A673 (cell line): ENCODE data around the gene LSM3.

Experiments
- EZH2 ChIP-seq: fragments of 200-600 bp; sonication (generic); IDR thresholded peaks from 2 replicates; pipeline ENCODE4 v1.6.1; 2017; ENCODE audit warnings: borderline replicate concordance, low read depth, mild to moderate bottlenecking, mixed read lengths, antibody characterized with exemption, low read length; ENCODE audit not compliant: poor library complexity, severe bottlenecking
- TF ChIP-seq, protein P1 (sequence below): fragments of 300-800, 200-600 bp; sonication (generic); conservative IDR thresholded peaks from 2 replicates; pipeline ENCODE4 v1.5.1; 2017; ENCODE audit warnings: low read depth, mild to moderate bottlenecking, antibody characterized with exemption, low read length, moderate library complexity, mixed read lengths

DNA sequence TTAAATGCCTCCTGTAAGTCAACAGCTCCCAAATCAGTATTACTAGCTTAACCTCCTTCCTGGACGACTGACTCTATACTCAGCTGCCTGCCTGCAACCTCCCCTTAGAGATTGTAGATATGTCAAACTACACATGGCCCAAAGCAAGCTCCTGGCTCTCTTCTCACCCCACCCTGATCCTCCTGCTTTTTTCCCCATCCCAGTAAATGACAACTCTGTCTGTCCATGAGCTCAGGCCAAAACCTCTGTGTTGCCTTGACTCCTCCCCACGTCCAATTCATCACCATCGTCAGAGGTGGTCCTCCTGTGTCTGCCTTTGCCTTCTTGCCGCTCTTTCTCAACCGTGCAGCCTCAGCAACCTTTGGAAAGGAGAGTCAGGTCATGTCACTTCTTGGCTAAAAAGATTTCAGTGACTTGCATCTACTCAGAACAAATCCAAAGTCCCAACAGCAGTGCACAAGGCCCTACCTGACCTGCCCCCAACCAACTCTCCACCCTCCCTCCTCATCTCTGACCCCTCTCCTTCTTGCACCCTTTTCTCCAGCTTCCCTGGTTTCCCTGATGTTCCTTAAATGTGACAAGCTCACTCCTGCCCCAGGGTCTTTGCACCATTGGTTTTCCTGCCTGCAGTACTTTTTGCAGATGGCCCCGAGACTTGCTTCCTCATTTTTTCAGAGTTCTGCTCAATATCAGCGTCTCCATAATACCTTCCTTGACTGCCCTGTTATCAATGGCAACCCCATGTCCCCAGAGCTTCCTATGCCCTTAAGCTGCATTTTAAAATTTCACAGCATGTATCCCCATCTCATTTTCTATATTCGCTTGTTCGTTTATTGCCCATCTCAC lies 52.8 kb downstream of the LSM3 start:
- no peak for TF ChIP-seq EZH2
- TF ChIP-seq, protein P1, sequence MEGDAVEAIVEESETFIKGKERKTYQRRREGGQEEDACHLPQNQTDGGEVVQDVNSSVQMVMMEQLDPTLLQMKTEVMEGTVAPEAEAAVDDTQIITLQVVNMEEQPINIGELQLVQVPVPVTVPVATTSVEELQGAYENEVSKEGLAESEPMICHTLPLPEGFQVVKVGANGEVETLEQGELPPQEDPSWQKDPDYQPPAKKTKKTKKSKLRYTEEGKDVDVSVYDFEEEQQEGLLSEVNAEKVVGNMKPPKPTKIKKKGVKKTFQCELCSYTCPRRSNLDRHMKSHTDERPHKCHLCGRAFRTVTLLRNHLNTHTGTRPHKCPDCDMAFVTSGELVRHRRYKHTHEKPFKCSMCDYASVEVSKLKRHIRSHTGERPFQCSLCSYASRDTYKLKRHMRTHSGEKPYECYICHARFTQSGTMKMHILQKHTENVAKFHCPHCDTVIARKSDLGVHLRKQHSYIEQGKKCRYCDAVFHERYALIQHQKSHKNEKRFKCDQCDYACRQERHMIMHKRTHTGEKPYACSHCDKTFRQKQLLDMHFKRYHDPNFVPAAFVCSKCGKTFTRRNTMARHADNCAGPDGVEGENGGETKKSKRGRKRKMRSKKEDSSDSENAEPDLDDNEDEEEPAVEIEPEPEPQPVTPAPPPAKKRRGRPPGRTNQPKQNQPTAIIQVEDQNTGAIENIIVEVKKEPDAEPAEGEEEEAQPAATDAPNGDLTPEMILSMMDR, result no peak
